Progenitor cell of endocrine pancreas (in vitro differentiated cells): ENCODE results near the gene DARS1. TPM values are rescaled to one million over a fixed set of nuclear protein-coding genes. Genes with fewer than 3 reads are reported as not detected.

ENCODE experiments used
- DNase-seq: peaks from one replicate; pipeline ENCODE4 v3.0.0; 2021; ENCODE audit warnings: low spot score; ENCODE audit not compliant: unreplicated experiment
- H3K27ac Mint-ChIP-seq: 2 replicates; pipeline ENCODE4 v1.8.0; 2021; ENCODE audit warnings: mild to moderate bottlenecking, moderate library complexity, mixed read lengths
- H3K27me3 Mint-ChIP-seq: 2 replicates; pipeline ENCODE4 v1.8.0; 2021; ENCODE audit warnings: mixed read lengths
- H3K36me3 Mint-ChIP-seq: 2 replicates; pipeline ENCODE4 v1.8.0; 2022; ENCODE audit warnings: mixed read lengths; ENCODE audit not compliant: insufficient read depth
- H3K4me1 Mint-ChIP-seq: 2 replicates; pipeline ENCODE4 v1.8.0; 2021; ENCODE audit warnings: low read depth, mixed read lengths
- H3K4me3 Mint-ChIP-seq: 2 replicates; pipeline ENCODE4 v1.8.0; 2021; ENCODE audit warnings: low read depth, mild to moderate bottlenecking, moderate library complexity, mixed read lengths
- H3K9me3 Mint-ChIP-seq: 2 replicates; pipeline ENCODE4 v1.8.0; 2021; ENCODE audit warnings: low read depth, mixed read lengths
- CTCF ChIP-seq: fragments of 200-600 bp; sonication (generic); IDR thresholded peaks from one replicate; pipeline ENCODE4 v1.5.0; 2021; ENCODE audit warnings: antibody characterized with exemption, mild to moderate bottlenecking; ENCODE audit not compliant: unreplicated experiment
- total RNA-seq: library from RNA; stranded (reverse); gene quantifications from 2 replicates; pipeline ENCODE4 v1.2.1, GENCODE V29; 2021

Gene DARS1
- total RNA-seq, 1 donor from 2014 or later = 69.7 TPM

- no peaks in the 10 kb centered on the region for H3K9me3 Mint-ChIP-seq
- no peak overlapping the region for H3K4me3 Mint-ChIP-seq
- no peak for DNase-seq
Observed at GRCh38 chr2:135862718-135863117, 122.7 kb downstream of the DARS1 start.

More at GRCh38 chr2:135862718-135863117, 122.7 kb downstream of the DARS1 start:
- no peaks in the 10 kb centered on the region for H3K4me1 Mint-ChIP-seq
- no peak for TF ChIP-seq CTCF
- no peaks in the 10 kb centered on the region for H3K27me3 Mint-ChIP-seq
- no peak overlapping the region for H3K27ac Mint-ChIP-seq
- H3K36me3 Mint-ChIP-seq = peaks cover 31% of the 10 kb centered on the region

Other genes starting within 250 kb of the DARS1 start
- gene UBXN4, start 243.8 kb downstream of the DARS1 start, total RNA-seq = 140 and 143 TPM in 2 replicates
- 0.19 TPM in 1 of 2 replicates, not detected in the other for gene LCT, start 148.4 kb downstream of the DARS1 start, total RNA-seq
- gene MCM6, start 109.2 kb downstream of the DARS1 start, total RNA-seq = 51.9 and 52.3 TPM in 2 replicates
- gene CXCR4, start 132.5 kb upstream of the DARS1 start, total RNA-seq = 5.9 and 10.4 TPM in 2 replicates